NCI-H1930 (cell line): Measurements from ENCODE around the gene ATXN2.

Source experiments
- DNase-seq, 2 experiments: peaks; one replicate each; lab custom pipeline; 2025; lab: John Stamatoyannopoulos, UW

Gene ATXN2

GRCh38 chr12:111436266-111436665, 162.8 kb downstream of the ATXN2 start:
- DNase-seq, result no peak

DNA sequence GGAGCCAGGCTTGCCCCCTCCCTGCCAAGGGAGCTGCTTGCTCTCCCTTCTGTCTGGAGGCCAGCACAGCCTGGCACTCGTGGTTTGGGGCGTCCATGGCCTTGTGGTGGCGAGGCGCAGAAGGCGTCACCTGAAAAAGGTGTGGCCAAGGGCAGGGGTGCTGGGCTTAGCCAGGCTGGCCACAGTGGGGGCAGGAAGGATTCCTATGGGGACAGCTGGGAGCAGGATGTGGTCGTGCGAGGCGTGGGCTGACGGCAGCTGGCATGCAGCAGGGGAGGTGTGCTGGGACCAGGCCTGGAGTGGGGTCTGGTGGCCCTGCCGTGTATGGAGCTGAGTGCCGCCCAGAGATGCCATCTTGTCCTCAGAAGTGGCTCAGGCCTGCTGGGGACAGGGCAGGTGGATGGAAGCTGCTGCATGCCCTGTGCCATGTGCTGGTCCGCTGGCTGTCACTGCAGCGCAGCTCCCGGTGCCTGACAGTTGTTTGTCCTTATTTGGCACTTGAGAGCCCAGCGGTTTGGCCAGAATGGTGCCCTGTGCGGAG, 163.4 kb downstream of the ATXN2 start:
- DNase-seq, result no peak

- DNase-seq, result no peak
Observed at GRCh38 chr12:111434680-111435338, 164.3 kb downstream of the ATXN2 start.

GRCh38 chr12:111434049-111434448, 165.1 kb downstream of the ATXN2 start:
- no peak for DNase-seq

- no peak for DNase-seq
Observed at GRCh38 chr12:111431772-111432171, 167.3 kb downstream of the ATXN2 start.

GRCh38 chr12:111430433-111431353, 168.4 kb downstream of the ATXN2 start:
- no peak for DNase-seq

DNA sequence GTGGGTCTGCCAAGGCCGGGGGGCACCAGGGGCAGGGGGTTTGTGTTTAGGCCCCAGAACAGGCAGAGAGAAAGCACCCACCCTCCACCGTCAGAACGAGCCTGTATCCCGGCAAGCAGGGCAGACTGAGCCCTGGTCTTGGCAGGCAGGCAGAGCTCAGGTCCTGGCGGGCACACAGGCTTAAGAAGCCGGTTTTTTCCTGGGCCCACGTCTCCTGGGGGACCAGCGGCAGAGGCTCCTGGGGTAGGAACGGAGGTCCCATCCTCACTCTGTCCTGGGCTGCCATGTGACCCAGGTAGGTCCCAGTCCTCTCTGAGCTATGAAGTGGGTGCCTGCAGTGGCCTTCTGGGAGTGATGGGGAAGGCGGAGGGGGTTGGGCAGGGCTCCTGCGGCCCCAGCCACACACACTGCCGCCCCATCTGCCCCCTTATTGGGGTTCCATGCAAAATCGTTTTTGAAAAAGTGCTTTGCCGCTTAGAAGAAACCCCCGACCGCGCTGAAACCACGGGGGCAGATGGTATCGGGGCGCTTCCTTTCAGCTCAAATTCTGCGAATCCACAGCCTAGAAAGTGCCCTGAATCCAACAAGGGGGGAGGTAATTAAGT, 169.2 kb downstream of the ATXN2 start:
- DNase-seq, result no peak

DNA sequence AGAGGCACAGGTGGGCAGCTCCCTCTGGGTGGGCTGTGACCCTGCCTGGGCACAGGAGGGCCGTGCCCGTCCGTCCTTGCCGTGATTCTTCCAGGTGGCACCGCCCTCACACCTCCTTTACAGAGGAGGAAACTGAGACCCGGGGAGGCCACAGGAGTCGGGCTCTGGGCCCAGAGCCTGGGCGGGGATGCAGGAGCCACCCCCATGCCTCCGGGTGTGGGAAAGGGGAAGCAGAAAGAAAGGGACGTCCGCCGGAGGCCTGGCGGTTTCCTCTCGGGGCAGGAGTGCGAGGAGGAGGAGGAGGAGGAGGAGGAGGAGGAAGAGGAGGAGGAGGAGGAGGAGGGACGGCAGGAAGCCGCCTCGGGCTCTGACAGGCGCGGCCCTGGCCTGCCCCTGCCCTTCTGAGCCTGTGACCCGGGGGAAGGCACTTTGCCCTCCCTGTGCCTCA, 170.4 kb downstream of the ATXN2 start:
- DNase-seq, result no peak

DNA sequence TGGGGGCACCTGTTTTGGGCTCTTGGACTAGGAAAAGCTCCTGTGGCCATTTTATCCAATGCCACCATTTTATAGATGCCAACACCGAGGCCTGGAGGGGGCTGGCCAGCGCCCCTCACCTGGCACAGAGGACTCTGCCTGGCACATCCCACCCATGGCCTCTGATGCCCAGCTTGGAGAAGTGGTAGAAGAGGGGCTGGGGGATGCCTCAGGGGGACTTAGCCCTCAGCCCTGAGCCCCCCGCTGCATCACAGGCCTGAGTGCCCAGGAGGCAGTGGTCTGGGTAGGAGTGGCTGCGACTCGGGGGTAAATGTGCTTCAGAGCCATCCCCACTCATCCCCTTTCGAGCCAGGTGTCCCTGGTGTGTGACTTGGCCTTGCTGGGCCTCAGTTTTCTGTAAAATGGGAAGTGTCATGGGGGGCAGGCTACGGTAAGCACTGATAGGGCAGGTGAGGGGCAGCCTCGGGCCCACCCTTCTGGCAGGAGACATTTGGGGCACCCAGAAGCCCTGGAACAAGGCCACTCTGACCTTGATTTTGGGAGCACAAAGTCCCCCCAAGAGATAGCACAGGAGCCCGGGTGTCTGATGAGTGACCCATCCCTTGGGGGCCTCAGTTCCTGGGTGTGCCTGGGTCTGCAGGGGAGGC, 170.9 kb downstream of the ATXN2 start:
- DNase-seq, result no peak

DNA sequence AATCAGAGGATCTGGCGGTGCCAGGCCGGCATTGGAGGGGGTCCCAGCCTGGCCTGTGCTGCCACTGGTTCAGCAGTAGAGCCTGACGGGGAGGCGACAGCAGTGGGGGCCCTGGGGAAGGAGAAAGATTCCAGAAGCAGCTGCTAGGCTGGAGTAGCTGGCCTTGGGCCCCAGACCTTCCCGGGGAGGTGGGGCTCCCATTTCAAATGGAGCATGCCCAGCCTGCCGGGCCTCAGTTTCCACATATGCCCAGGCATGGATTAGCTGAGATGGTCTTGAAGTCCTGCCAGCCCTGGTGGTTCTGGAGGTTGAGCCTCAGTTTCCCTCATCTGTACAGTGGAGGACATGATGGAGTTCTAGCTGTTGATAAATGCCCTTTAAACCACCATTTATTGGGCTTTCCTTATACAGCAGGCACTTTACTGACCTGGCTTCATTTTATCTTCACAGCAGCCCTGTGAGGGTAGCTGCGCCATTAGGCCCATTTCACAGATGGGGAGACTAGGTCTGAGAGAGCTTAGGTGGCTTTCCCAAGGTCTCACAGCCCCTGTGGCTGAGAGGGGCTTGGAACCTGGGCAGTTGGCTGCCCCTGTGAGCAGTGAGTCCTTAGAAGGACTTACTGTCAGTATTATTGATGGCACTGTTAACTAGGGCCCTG, 171.6 kb downstream of the ATXN2 start:
- no peak for DNase-seq

DNA sequence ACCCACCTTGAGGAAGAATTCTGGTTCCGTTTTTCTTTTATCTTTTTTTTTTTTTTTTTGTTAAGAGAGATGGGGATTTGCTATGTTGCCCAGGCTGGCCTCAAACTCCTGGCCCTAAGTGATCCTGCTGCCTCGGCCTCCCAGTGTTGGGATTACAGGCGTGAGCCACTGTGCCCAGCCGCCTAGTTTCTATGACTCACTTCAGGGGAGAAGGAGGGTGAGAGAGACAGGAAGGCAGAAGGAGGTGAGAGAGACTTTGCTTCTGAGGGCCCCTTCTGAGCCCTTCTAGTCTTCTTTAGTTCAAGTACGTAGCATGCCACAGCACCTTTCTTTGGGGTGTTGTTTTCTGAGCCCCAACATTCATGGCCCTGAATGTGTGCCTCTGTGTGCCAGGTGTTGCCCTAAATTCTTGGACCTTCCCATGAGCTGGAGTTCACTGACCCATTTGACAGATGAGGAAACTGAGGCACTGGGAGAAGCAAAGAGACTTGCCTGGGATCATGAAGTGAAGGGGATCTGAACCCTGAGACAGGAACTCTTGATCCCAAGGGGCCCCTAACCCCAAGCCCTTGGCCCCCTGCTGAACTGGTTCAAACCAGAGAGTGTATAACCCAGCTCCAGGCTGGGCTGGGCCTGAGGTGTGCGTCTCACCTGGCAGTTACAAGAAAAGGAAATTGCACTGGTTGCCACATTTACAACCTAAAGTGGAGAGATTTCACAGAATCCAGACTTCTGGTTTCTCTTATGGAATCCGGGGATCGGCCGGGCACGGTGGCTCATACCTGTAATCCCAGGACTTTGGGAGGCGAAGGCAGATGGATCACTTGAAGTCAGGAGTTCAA, 172.6 kb downstream of the ATXN2 start:
- DNase-seq, result no peak

DNA sequence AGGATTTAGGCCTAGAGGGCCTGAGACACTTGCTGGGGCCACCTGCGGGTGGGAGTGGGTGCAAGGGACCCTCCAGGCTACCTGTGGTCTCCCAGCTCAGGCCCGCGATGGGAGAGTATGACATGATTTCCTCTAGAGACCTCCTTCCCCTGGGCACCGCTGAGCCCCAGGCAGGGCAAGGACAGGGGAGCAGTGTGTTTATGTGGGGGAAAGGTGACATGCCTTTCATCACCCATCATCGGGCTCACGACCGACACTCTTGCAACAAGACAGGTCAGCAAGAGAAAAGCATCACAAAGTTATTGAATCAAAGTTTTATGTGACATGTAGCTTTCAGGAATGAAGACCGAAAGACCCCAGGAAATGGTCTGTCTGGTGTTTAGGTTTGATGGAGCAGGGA, 173.5 kb downstream of the ATXN2 start:
- DNase-seq, result no peak

DNA sequence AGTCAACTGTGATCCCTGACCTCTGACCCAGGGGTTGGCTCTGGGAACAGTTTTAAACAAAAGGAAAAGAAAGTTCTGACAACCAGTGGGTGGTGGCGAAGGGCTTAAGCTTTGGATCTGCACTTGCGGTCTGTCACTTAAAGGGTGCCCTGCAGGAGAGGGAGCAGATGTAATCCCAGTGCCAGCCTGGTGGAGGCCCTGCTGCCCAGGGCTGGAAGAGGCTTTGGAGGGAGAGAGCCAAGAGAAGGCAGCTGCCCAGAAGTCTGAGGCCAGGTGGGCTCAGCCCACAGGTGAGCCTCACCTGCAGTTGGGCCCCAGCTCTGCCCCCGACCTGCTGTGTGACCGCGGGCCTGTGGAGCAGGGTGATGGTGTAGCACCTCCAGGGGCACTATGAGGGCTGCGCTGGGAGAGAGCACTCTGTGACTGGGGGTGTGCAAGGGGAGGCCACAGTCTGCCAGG, 174.3 kb downstream of the ATXN2 start:
- DNase-seq, result no peak

- DNase-seq, result no peak
Observed at GRCh38 chr12:111424189-111424792, 174.8 kb downstream of the ATXN2 start.

DNA sequence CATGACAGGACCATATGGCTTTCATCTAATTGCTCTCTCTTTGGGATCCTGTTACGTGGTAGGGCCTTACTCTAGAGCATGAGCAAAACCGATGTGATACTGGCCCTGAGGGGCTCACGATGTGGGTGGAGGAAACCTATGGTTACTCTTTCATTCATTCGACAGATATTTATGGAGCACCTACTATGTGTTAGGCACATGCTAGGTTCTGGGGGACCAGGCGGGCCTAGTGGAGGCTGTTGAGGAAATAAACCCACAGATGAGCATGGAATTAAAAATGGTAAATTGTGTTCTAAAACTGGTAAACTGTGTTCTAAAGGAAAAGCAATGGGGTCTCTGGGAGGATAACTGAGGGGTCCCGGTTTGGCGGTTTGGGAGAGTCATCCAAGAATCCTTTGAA, 178.6 kb downstream of the ATXN2 start:
- no peak for DNase-seq

- no peak for DNase-seq
Observed at GRCh38 chr12:111419784-111420183, 179.3 kb downstream of the ATXN2 start.

GRCh38 chr12:111418594-111418880, 180.6 kb downstream of the ATXN2 start:
- DNase-seq, result no peak

GRCh38 chr12:111417784-111418593, 181.1 kb downstream of the ATXN2 start:
- DNase-seq, result no peak

GRCh38 chr12:111417290-111417689, 181.8 kb downstream of the ATXN2 start:
- DNase-seq, result no peak
